HEK293T (cell line): ENCODE data around the gene CATSPERD.

Source experiments
- CTCF ChIA-PET: fragments of 350-600 bp; formaldehyde crosslinking; extraction: SDS; loops from one replicate; lab custom pipeline; 2021; ENCODE audit warnings: antibody characterized with exemption, inconsistent platforms; lab: Yijun Ruan, JAX
- POLR2A ChIA-PET: fragments of 350-600 bp; formaldehyde crosslinking; extraction: SDS; loops from one replicate; lab custom pipeline; 2020; ENCODE audit warnings: antibody characterized with exemption, inconsistent platforms; lab: Yijun Ruan, JAX
- DNase-seq: peaks from one replicate; pipeline ENCODE4 v3.0.0; 2012; ENCODE audit warnings: mixed read lengths; ENCODE audit errors: extremely low spot score
- ARNT ChIP-seq: fragments of 450-650 bp; IDR thresholded peaks from 2 replicates; pipeline ENCODE4 v1.6.1; 2017; ENCODE audit warnings: mild to moderate bottlenecking
- BHLHE40 ChIP-seq: fragments of 450-650 bp; IDR thresholded peaks from 2 replicates; pipeline ENCODE4 v1.6.1; 2016; ENCODE audit warnings: mild to moderate bottlenecking, moderate library complexity, borderline replicate concordance
- CTBP1 ChIP-seq: fragments of 450-650 bp; IDR thresholded peaks from 2 replicates; pipeline ENCODE4 v1.6.1; 2016; ENCODE audit warnings: borderline replicate concordance
- ELF4 ChIP-seq: fragments of 450-650 bp; IDR thresholded peaks from 2 replicates; pipeline ENCODE4 v1.6.1; 2017; ENCODE audit warnings: antibody characterized with exemption
- FOXA1 ChIP-seq: fragments of 450-650 bp; IDR thresholded peaks from 2 replicates; pipeline ENCODE4 v1.6.1; 2016; ENCODE audit warnings: mild to moderate bottlenecking
- FOXK2 ChIP-seq: fragments of 450-650 bp; IDR thresholded peaks from 2 replicates; pipeline ENCODE4 v1.6.1; 2016; ENCODE audit warnings: mild to moderate bottlenecking
- FOXM1 ChIP-seq: fragments of 450-650 bp; IDR thresholded peaks from 2 replicates; pipeline ENCODE4 v1.6.1; 2017; ENCODE audit warnings: mild to moderate bottlenecking, borderline replicate concordance
- HDGF ChIP-seq: fragments of 450-650 bp; IDR thresholded peaks from 2 replicates; pipeline ENCODE4 v1.6.1; 2017; ENCODE audit warnings: antibody characterized with exemption, borderline replicate concordance
- L3MBTL2 ChIP-seq: fragments of 450-650 bp; conservative IDR thresholded peaks from 2 replicates; pipeline ENCODE4 v1.6.1; 2016; ENCODE audit warnings: mild to moderate bottlenecking
- LEF1 ChIP-seq: fragments of 450-650 bp; IDR thresholded peaks from 2 replicates; pipeline ENCODE4 v1.6.1; 2017; ENCODE audit warnings: mild to moderate bottlenecking, borderline replicate concordance
- NFRKB ChIP-seq: fragments of 450-650 bp; IDR thresholded peaks from 2 replicates; pipeline ENCODE4 v1.6.1; 2016; ENCODE audit warnings: mild to moderate bottlenecking, moderate library complexity
- PKNOX1 ChIP-seq: fragments of 450-650 bp; IDR thresholded peaks from 2 replicates; pipeline ENCODE4 v1.6.1; 2016
- SP1 ChIP-seq: fragments of 450-650 bp; IDR thresholded peaks from 2 replicates; pipeline ENCODE4 v1.6.1; 2017
- SUZ12 ChIP-seq: fragments of 450-650 bp; IDR thresholded peaks from 2 replicates; pipeline ENCODE4 v1.6.1; 2016; ENCODE audit warnings: mild to moderate bottlenecking
- TARDBP ChIP-seq: fragments of 450-650 bp; IDR thresholded peaks from 2 replicates; pipeline ENCODE4 v1.6.1; 2016
- ZNF384 ChIP-seq: fragments of 450-650 bp; IDR thresholded peaks from 2 replicates; pipeline ENCODE4 v1.6.1; 2016

Gene CATSPERD

GRCh38 chr19:5714816-5715215, 5.6 kb upstream of the CATSPERD start:
- CTCF ChIA-PET, result interaction anchor here (1.0 kb wide), 1 partner anchor 27 kb away, joined by 3 read pairs; no protein-coding TSS in a partner anchor
- POLR2A ChIA-PET, result interaction anchor here (1.1 to 1.2 kb wide), 2 partner anchors 9 to 24 kb away, joined by 3 read pairs; no protein-coding TSS in a partner anchor
- no peak for DNase-seq

GRCh38 chr19:5717215-5717935, 3.1 kb upstream of the CATSPERD start:
- POLR2A ChIA-PET, result interaction anchor here (1.1 to 4.9 kb wide), 5 partner anchors 10 to 74 kb away, joined by 3 to 49 read pairs (median 6); partner anchors contain the start of genes DUS3L and RPL36
- TF ChIP-seq PKNOX1, result no peak
- TF ChIP-seq ARNT, result no peak
- TF ChIP-seq ZNF384, result no peak
- TF ChIP-seq NFRKB, result no peak
- TF ChIP-seq FOXK2, result no peak
- TF ChIP-seq CTBP1, result no peak
- DNase-seq, result no peak
- CTCF ChIA-PET, result no interaction called here

More at GRCh38 chr19:5714816-5715215, 5.6 kb upstream of the CATSPERD start:
- TF ChIP-seq SP1 (no peak), LEF1 (no peak), ELF4 (no peak), CTBP1 (no peak), NFRKB (no peak), HDGF (no peak), FOXM1 (no peak), PKNOX1 (no peak), ZNF384 (no peak), FOXK2 (no peak), L3MBTL2 (no peak), ARNT (no peak)

- CTCF ChIA-PET, result interaction anchor here (0.6 to 1.3 kb wide), 3 partner anchors 29 to 35 kb away, joined by 3 to 6 read pairs (median 3); no protein-coding TSS in a partner anchor
- POLR2A ChIA-PET, result interaction anchor here (0.5 to 4.9 kb wide), 12 partner anchors 11 to 186 kb away, joined by 3 to 49 read pairs (median 4); partner anchors contain the start of genes DUS3L, NDUFA11 and RPL36
- TF ChIP-seq FOXM1 (no peak), TARDBP (no peak), SUZ12 (no peak), CTBP1 (no peak), L3MBTL2 (no peak), LEF1 (no peak), HDGF (no peak), NFRKB (no peak), ZNF384 (no peak), SP1 (no peak), FOXK2 (no peak), BHLHE40 (no peak)
- no peak for DNase-seq
These were observed 2.3 kb upstream of the CATSPERD start for GRCh38 chr19:5718037-5718578.

- ChIA-PET CTCF (interaction anchor here (0.6 to 1.3 kb wide), 4 partner anchors 29 to 76 kb away, joined by 3 to 6 read pairs (median 3); no protein-coding TSS in a partner anchor), POLR2A (interaction anchor here (0.5 to 4.9 kb wide), 12 partner anchors 11 to 185 kb away, joined by 3 to 49 read pairs (median 4); partner anchors contain the start of genes DUS3L, NDUFA11 and RPL36)
These were observed 1.7 kb upstream of the CATSPERD start for GRCh38 chr19:5718579-5719273.

More at GRCh38 chr19:5718579-5719273, 1.7 kb upstream of the CATSPERD start:
- TF ChIP-seq NFRKB, result no peak
- no peak for TF ChIP-seq L3MBTL2
- TF ChIP-seq HDGF, result no peak
- TF ChIP-seq ARNT, result no peak
- TF ChIP-seq SP1, result no peak
- no peak for TF ChIP-seq PKNOX1
- no peak for TF ChIP-seq SUZ12
- TF ChIP-seq FOXA1, result no peak
- no peak for TF ChIP-seq FOXM1
- no peak for TF ChIP-seq LEF1
- DNase-seq, result no peak
